Suprapubic skin (tissue), 4 donors: ENCODE measurements around the gene ACP3.
"Not testable (repeated sequence)": the region's sequence is repeated elsewhere in the genome, so short reads cannot be mapped to it uniquely, and the experiment has no call there.

Experiments
- CTCF ChIP-seq, 2 donors: fragments of 200-600 bp in 1 of 2; fragments of 450-650 bp in 1 of 2; sonication (generic) in 1 of 2; IDR thresholded peaks; one replicate each; pipeline ENCODE4 v1.5.1; 2016 to 2019; ENCODE audit warnings: antibody characterized with exemption in 2 of 2, mild to moderate bottlenecking in 1 of 2, moderate library complexity in 1 of 2
- EP300 ChIP-seq: sonication (generic); formaldehyde crosslinking; IDR thresholded peaks from one replicate; pipeline ENCODE4 v1.6.1; 2017; ENCODE audit warnings: antibody characterized with exemption
- POLR2A ChIP-seq, 2 donors: fragments of 450-650 bp; IDR thresholded peaks; one replicate each; pipeline ENCODE4 v1.6.1; 2017; ENCODE audit warnings: antibody characterized with exemption in 2 of 2, mild to moderate bottlenecking in 2 of 2, moderate library complexity in 2 of 2
- POLR2AphosphoS5 ChIP-seq, 3 donors: sonication (generic); formaldehyde crosslinking; IDR thresholded peaks; one replicate each; pipeline ENCODE4 v1.6.1; 2017; ENCODE audit warnings: antibody characterized with exemption in 3 of 3

GRCh38 chr3:132310057-132310456 lies 7.2 kb upstream of the ACP3 start:
- TF ChIP-seq CTCF (IDR thresholded peaks at IDR 0.05); POLR2AphosphoS5 (IDR thresholded peaks at IDR 0.05); POLR2A (IDR thresholded peaks at IDR 0.05); EP300: not testable (repeated sequence)
